Measurements from ENCODE around the gene SMCO1. TPM values are rescaled to one million over a fixed set of nuclear protein-coding genes. Genes with fewer than 3 reads are reported as not detected.

SMCO1 gene
- total and polyA plus RNA-seq, 8 donors = not detected

- DNase-seq = no peak
- Histone ChIP-seq H3K9me3 (no peaks in the 10 kb centered on the region), H3K27me3 (no peaks in the 10 kb centered on the region), H3K4me3 (peak overlapping the region; percentile 62 to 89 (median 78)), H3K27ac (peak overlapping the region in 3 of 5 donors; percentile 95 to 99 (median 97)), H3K36me3 (peaks cover 0 to 6% (median 0%) of the 10 kb centered on the region in 4 donors), H3K4me1 (peaks cover 9 to 40% (median 29%) of the 10 kb centered on the region in 4 donors)
- TF ChIP-seq POLR2A (IDR thresholded peaks at IDR 0.05) (no peak), CTCF (IDR thresholded peaks at IDR 0.05) (no peak), POLR2AphosphoS5 (IDR thresholded peaks at IDR 0.05) (no peak), EP300 (IDR thresholded peaks at IDR 0.05) (no peak)
- intact Hi-C loops (cut with DNase I; ENCODE audit: low total_unique reads) = no loop called here
- WGBS, 5 donors = 66 to 77% (median 70%) methylated on average over 11 of the region's 11 CpGs
These were observed 15.2 kb downstream of the SMCO1 start for GRCh38 chr3:196499807-196500524.

DNA sequence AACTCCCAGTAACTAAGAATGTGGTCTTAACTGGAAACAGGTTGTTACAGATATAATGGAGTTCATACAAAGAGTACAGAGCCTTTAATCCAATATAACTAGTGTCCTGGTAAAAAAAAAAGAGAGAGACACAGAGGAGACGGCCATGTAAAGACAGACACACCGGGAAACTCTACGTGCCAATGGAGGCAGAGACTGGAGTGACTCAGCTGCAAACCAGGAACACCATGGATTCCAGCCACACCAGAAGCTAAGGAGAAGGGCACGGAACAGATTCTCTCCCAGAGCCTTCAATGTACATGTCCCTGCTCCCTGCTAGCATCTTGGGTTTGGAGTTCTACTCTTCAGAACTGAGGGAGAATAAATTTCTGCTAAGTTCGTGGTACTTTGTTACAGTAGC lies 16.1 kb downstream of the SMCO1 start:
- Histone ChIP-seq H3K4me1 (peaks cover 9 to 37% (median 27%) of the 10 kb centered on the region in 4 donors), H3K36me3 (peaks cover 0 to 6% (median 0%) of the 10 kb centered on the region in 4 donors), H3K27me3 (no peaks in the 10 kb centered on the region), H3K9me3 (no peaks in the 10 kb centered on the region), H3K4me3 (peak overlapping the region in 1 of 4 donors; percentile 76), H3K27ac (no peak overlapping the region)
- 80 to 88% (median 84%) methylated on average over 5 of the region's 5 CpGs for WGBS, 5 donors
- TF ChIP-seq CTCF (IDR thresholded peaks at IDR 0.05) (no peak), POLR2AphosphoS5 (IDR thresholded peaks at IDR 0.05) (no peak), POLR2A (IDR thresholded peaks at IDR 0.05) (no peak), EP300 (IDR thresholded peaks at IDR 0.05) (no peak)
- DNase-seq = no peak
- intact Hi-C loops (cut with DNase I; ENCODE audit: low total_unique reads) = no loop called here

DNA sequence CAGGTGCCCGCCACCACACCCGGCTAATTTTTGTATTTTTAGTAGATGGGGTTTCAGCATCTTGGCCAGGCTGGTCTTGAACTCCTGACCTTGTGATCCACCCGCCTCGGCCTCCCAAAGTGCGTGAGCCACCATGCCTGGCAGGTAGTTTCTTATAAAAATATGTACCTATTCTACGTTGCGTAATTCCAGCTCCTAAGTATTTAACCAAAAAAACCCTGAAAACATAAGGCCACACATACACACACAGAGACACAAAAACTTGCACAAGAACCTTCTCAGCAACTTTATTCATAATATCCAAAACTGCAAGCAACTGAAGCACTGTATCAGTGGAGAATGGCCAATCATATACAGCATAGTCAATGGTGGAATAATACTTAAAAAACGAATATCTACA lies 16.8 kb downstream of the SMCO1 start:
- intact Hi-C loops (cut with DNase I; ENCODE audit: low total_unique reads) = no loop called here
- H3K4me1 ChIP-seq = peaks cover 9 to 34% (median 26%) of the 10 kb centered on the region in 4 donors
- no peaks in the 10 kb centered on the region for H3K27me3 ChIP-seq
- TF ChIP-seq POLR2A (IDR thresholded peaks at IDR 0.05) (no peak), POLR2AphosphoS5 (IDR thresholded peaks at IDR 0.05) (no peak), CTCF (IDR thresholded peaks at IDR 0.05) (no peak), EP300 (IDR thresholded peaks at IDR 0.05) (no peak)
- peaks cover 0 to 6% (median 0%) of the 10 kb centered on the region in 4 donors for H3K36me3 ChIP-seq
- no peaks in the 10 kb centered on the region for H3K9me3 ChIP-seq
- no peak overlapping the region for H3K4me3 ChIP-seq
- H3K27ac ChIP-seq = no peak overlapping the region
- 92 to 96% (median 95%) methylated on average over 8 of the region's 8 CpGs for WGBS, 5 donors
- DNase-seq = no peak

- TF ChIP-seq POLR2AphosphoS5 (IDR thresholded peaks at IDR 0.05) = no peak
- no peak for TF ChIP-seq CTCF (IDR thresholded peaks at IDR 0.05)
- TF ChIP-seq EP300 (IDR thresholded peaks at IDR 0.05) = no peak
- TF ChIP-seq POLR2A (IDR thresholded peaks at IDR 0.05) = no peak
- 78 to 88% (median 87%) methylated on average over 4 of the region's 4 CpGs for WGBS, 5 donors
- H3K4me3 ChIP-seq = no peak overlapping the region
- H3K9me3 ChIP-seq = no peaks in the 10 kb centered on the region
- no peaks in the 10 kb centered on the region for H3K27me3 ChIP-seq
- no peak for DNase-seq
- intact Hi-C loops (cut with DNase I; ENCODE audit: low total_unique reads) = no loop called here
- H3K36me3 ChIP-seq = peaks cover 0 to 6% (median 0%) of the 10 kb centered on the region in 4 donors
- H3K27ac ChIP-seq = no peak overlapping the region
- peaks cover 9 to 34% (median 20%) of the 10 kb centered on the region in 4 donors for H3K4me1 ChIP-seq
These were observed 19.0 kb downstream of the SMCO1 start for GRCh38 chr3:196496183-196496582.

Measured in stomach (tissue), 9 donors.